Muscle layer of duodenum (tissue), 2 donors: ENCODE measurements around the gene UBTD2.
A peak's percentile ranks its signal among the peaks of the same experiment; 100 is the strongest.
"Not testable (repeated sequence)": the region's sequence is repeated elsewhere in the genome, so short reads cannot be mapped to it uniquely, and the experiment has no call there.

Experiments used
- H3K27ac ChIP-seq: one replicate; pipeline ENCODE4 v1.7.0; 2013; ENCODE audit warnings: mild to moderate bottlenecking, low read length
- H3K27me3 ChIP-seq: one replicate; pipeline ENCODE4 v1.7.0; 2013; ENCODE audit warnings: low read depth, mild to moderate bottlenecking, control low read depth, low read length
- H3K36me3 ChIP-seq, 2 donors: one replicate each; pipeline ENCODE4 v1.7.0; 2013; ENCODE audit warnings: low read length in 2 of 2, control low read depth in 1 of 2, mild to moderate bottlenecking in 1 of 2; ENCODE audit not compliant: insufficient read depth in 2 of 2, control insufficient read depth in 1 of 2
- H3K4me1 ChIP-seq, 2 donors: one replicate each; pipeline ENCODE4 v1.7.0; 2013; ENCODE audit warnings: low read length in 2 of 2, mild to moderate bottlenecking in 2 of 2, control low read depth in 1 of 2, moderate library complexity in 1 of 2; ENCODE audit not compliant: insufficient read depth in 2 of 2, control insufficient read depth in 1 of 2
- H3K4me3 ChIP-seq, 2 donors: one replicate each; pipeline ENCODE4 v1.7.0; 2013; ENCODE audit warnings: low read length in 2 of 2, low read depth in 1 of 2, mild to moderate bottlenecking in 1 of 2
- H3K9me3 ChIP-seq, 2 donors: one replicate each; pipeline ENCODE4 v1.7.0; 2013; ENCODE audit warnings: low read length in 2 of 2, control low read depth in 1 of 2, mild to moderate bottlenecking in 1 of 2; ENCODE audit not compliant: control insufficient read depth in 1 of 2
- donor health status: healthy.

UBTD2 gene

GRCh38 chr5:172283020-172283861 is at the start of gene UBTD2:
Gene UBTD2 (minus strand): TSS chr5:172283764. CDS start chr5:172283665, 99 bp downstream.
- H3K36me3 ChIP-seq, result no peaks in the 10 kb centered on the region

GRCh38 chr5:172326901-172327300 is 43.3 kb upstream of the UBTD2 start:
- not testable (repeated sequence) for H3K4me1 ChIP-seq, H3K27ac ChIP-seq, H3K9me3 ChIP-seq, H3K4me3 ChIP-seq, H3K27me3 ChIP-seq, H3K36me3 ChIP-seq

More at GRCh38 chr5:172283020-172283861, at the start of gene UBTD2:
- H3K4me1 ChIP-seq, result peaks cover 0 to 18% of the 10 kb centered on the region in 2 donors
- no peaks in the 10 kb centered on the region for H3K27me3 ChIP-seq
- H3K4me3 ChIP-seq, result peak within 1 kb of the TSS; percentile 83 to 89
- H3K27ac ChIP-seq, result peak within 1 kb of the TSS; percentile 62
- H3K9me3 ChIP-seq, result no peaks in the 10 kb centered on the region

- Histone ChIP-seq H3K27me3 (no peaks in the 10 kb centered on the region), H3K4me1 (no peaks in the 10 kb centered on the region), H3K4me3 (no peak overlapping the region), H3K36me3 (no peaks in the 10 kb centered on the region), H3K9me3 (no peaks in the 10 kb centered on the region), H3K27ac (no peak overlapping the region)
These were observed 41.9 kb upstream of the UBTD2 start for GRCh38 chr5:172325452-172325851.

- no peaks in the 10 kb centered on the region for H3K4me1 ChIP-seq
- no peaks in the 10 kb centered on the region for H3K27me3 ChIP-seq
- H3K36me3 ChIP-seq, result no peaks in the 10 kb centered on the region
- H3K27ac ChIP-seq, result no peak overlapping the region
- no peak overlapping the region for H3K4me3 ChIP-seq
- no peaks in the 10 kb centered on the region for H3K9me3 ChIP-seq
These were observed 38.7 kb upstream of the UBTD2 start for GRCh38 chr5:172322028-172322965.

GRCh38 chr5:172321593-172321992 is 38.0 kb upstream of the UBTD2 start:
- Histone ChIP-seq H3K4me3 (no peak overlapping the region), H3K27ac (no peak overlapping the region), H3K4me1 (no peaks in the 10 kb centered on the region), H3K36me3 (no peaks in the 10 kb centered on the region), H3K27me3 (no peaks in the 10 kb centered on the region), H3K9me3 (no peaks in the 10 kb centered on the region)

- H3K27ac ChIP-seq, result no peak overlapping the region
These were observed 36.3 kb upstream of the UBTD2 start for GRCh38 chr5:172319708-172320441.

GRCh38 chr5:172315587-172316493 is 32.3 kb upstream of the UBTD2 start:
- no peak overlapping the region for H3K27ac ChIP-seq
- no peak overlapping the region for H3K4me3 ChIP-seq
- H3K9me3 ChIP-seq, result no peaks in the 10 kb centered on the region
- no peaks in the 10 kb centered on the region for H3K4me1 ChIP-seq
- H3K36me3 ChIP-seq, result no peaks in the 10 kb centered on the region
- no peaks in the 10 kb centered on the region for H3K27me3 ChIP-seq

More at GRCh38 chr5:172319708-172320441, 36.3 kb upstream of the UBTD2 start:
- no peaks in the 10 kb centered on the region for H3K36me3 ChIP-seq
- H3K4me3 ChIP-seq, result no peak overlapping the region
- no peaks in the 10 kb centered on the region for H3K27me3 ChIP-seq
- H3K4me1 ChIP-seq, result no peaks in the 10 kb centered on the region
- no peaks in the 10 kb centered on the region for H3K9me3 ChIP-seq

- H3K4me3 ChIP-seq, result no peak overlapping the region
- H3K27ac ChIP-seq, result no peak overlapping the region
- no peaks in the 10 kb centered on the region for H3K36me3 ChIP-seq
- H3K27me3 ChIP-seq, result no peaks in the 10 kb centered on the region
- no peaks in the 10 kb centered on the region for H3K4me1 ChIP-seq
- no peaks in the 10 kb centered on the region for H3K9me3 ChIP-seq
These were observed 30.4 kb upstream of the UBTD2 start for GRCh38 chr5:172313915-172314314.

GRCh38 chr5:172312286-172312685 is 28.7 kb upstream of the UBTD2 start:
- no peak overlapping the region for H3K27ac ChIP-seq

GRCh38 chr5:172311605-172312004 is 28.0 kb upstream of the UBTD2 start:
- Histone ChIP-seq H3K9me3 (no peaks in the 10 kb centered on the region), H3K27ac (no peak overlapping the region), H3K4me3 (no peak overlapping the region), H3K36me3 (no peaks in the 10 kb centered on the region), H3K27me3 (no peaks in the 10 kb centered on the region), H3K4me1 (no peaks in the 10 kb centered on the region)

More at GRCh38 chr5:172312286-172312685, 28.7 kb upstream of the UBTD2 start:
- Histone ChIP-seq H3K36me3 (no peaks in the 10 kb centered on the region), H3K4me1 (no peaks in the 10 kb centered on the region), H3K27me3 (no peaks in the 10 kb centered on the region), H3K9me3 (no peaks in the 10 kb centered on the region), H3K4me3 (no peak overlapping the region)
